Right lobe of liver (tissue), 6 donors: Measurements from ENCODE around the gene ZBTB25. TPM values are rescaled to one million over a fixed set of nuclear protein-coding genes. Genes with fewer than 3 reads are reported as not detected.
A peak's percentile ranks its signal among the peaks of the same experiment; 100 is the strongest.

Source experiments
- ATAC-seq, 4 donors: fragments of 200-7000 bp; cut with Tn5 transposase; one replicate each; pipeline ENCODE4 v1.9.1; 2020; ENCODE audit warnings: mild to moderate bottlenecking in 4 of 4, moderate library complexity in 4 of 4
- DNase-seq, 3 donors: peaks; one replicate each; pipeline ENCODE4 v3.0.0-alpha.2; 2020
- H3K27ac ChIP-seq, 3 donors: fragments of 200-600 bp; one replicate each; pipeline ENCODE4 v1.8.0; 2022
- H3K27me3 ChIP-seq, 2 donors: fragments of 200-600 bp; one replicate each; pipeline ENCODE4 v1.8.0; 2022
- H3K36me3 ChIP-seq, 4 donors: fragments of 200-600 bp; sonication (generic) in 1 of 4; one replicate each; pipeline versions ENCODE4 v1.5.1 to v1.8.0; 2017 to 2022; ENCODE audit warnings: control low read depth in 1 of 4
- H3K4me1 ChIP-seq, 4 donors: fragments of 200-600 bp; sonication (generic) in 1 of 4; one replicate each; pipeline versions ENCODE4 v1.5.1 to v1.8.0; 2017 to 2022; ENCODE audit warnings: control low read depth in 1 of 4
- H3K4me3 ChIP-seq, 3 donors: fragments of 200-600 bp; one replicate each; pipeline ENCODE4 v1.8.0; 2022
- H3K9me3 ChIP-seq, 4 donors: fragments of 200-600 bp; sonication (generic) in 1 of 4; one replicate each; pipeline versions ENCODE4 v1.5.1 to v1.8.0; 2017 to 2022; ENCODE audit warnings: control low read depth in 1 of 4
- CTCF ChIP-seq, 4 donors: fragments of 200-600 bp in 3 of 4; fragments of 450-650 bp in 1 of 4; IDR thresholded peaks; one replicate each; pipeline versions ENCODE4 v1.5.1 to v1.8.0; 2016 to 2022; ENCODE audit warnings: antibody characterized with exemption in 4 of 4, mild to moderate bottlenecking in 2 of 4
- POLR2A ChIP-seq: fragments of 450-650 bp; IDR thresholded peaks from one replicate; pipeline ENCODE4 v1.6.1; 2017; ENCODE audit warnings: antibody characterized with exemption, mild to moderate bottlenecking
- WGBS: methylation state at CpG from one replicate; pipeline ENCODE4 v1.1.6; 2018; ENCODE audit warnings: low coverage, low lambda C conversion rate; ENCODE audit not compliant: insufficient coverage; ENCODE audit errors: missing lambda C conversion rate; 5-methylcytosine and 5-hydroxymethylcytosine counted together
- intact Hi-C, 2 donors: fragments of 100-400 bp; cut with DNase I; formaldehyde crosslinking; loops; one replicate each; pipeline versions ENCODE4 v1.11.2 to v1.14.1; 2022
- total RNA-seq, 6 experiments: library from RNA; depleted of rRNA in 2 of 6; stranded (reverse); fragments of >200 nt in 2 of 6; fragmentation: NEBNext Ultra II Directional in 3 of 6; extraction: Animal tissue kit (Norgen Biotek cat#: 25700) in 3 of 6; gene quantifications; one replicate each; pipeline versions ENCODE4 v1.1.0 to v1.2.4, GENCODE V29; 2016 to 2023
- donor health status: DM: no; HTN: yes; CAD: no.
- donor health status: DM: no; HTN: no; CAD: no.
- donor health status: DM: no; HTN: no; CAD: no.
- donor health status: DM: no; HTN: yes; CAD: no.
- donor health status: DM: no; HTN: yes; CAD: no.

Gene ZBTB25
- total RNA-seq, 6 experiments from 2014 or later: 5.5 to 6.2 (median 5.7) TPM

- H3K4me3 ChIP-seq: peak overlapping the region in 2 of 3 donors; percentile 3 to 12
- DNase-seq: peak; percentile 61 to 80 (median 73)
- no peaks in the 10 kb centered on the region for H3K9me3 ChIP-seq
- no peaks in the 10 kb centered on the region for H3K36me3 ChIP-seq
- TF ChIP-seq CTCF (IDR thresholded peaks at IDR 0.05): peak in 3 of 4 donors; percentile 11 to 24 (median 15)
- TF ChIP-seq POLR2A: peak; percentile 63
- intact Hi-C loops: no loop called here
- H3K4me1 ChIP-seq: peaks cover 0 to 44% (median 13%) of the 10 kb centered on the region in 4 donors
- WGBS: 21% methylated on average over 5 of the region's 8 CpGs
- peak; percentile 32 to 61 (median 42) for ATAC-seq
- H3K27ac ChIP-seq: peak overlapping the region; percentile 98 to 100 (median 98)
- H3K27me3 ChIP-seq: no peaks in the 10 kb centered on the region
These were observed 2.0 kb downstream of the ZBTB25 start for GRCh38 chr14:64501411-64502171.

GRCh38 chr14:64500088-64500487 is 3.5 kb downstream of the ZBTB25 start:
- H3K27ac ChIP-seq: peak overlapping the region in 1 of 3 donors; percentile 98
- WGBS: 100% methylated on average over 1 of the region's 1 CpG
- no peak overlapping the region for H3K4me3 ChIP-seq
- no peaks in the 10 kb centered on the region for H3K36me3 ChIP-seq
- no peaks in the 10 kb centered on the region for H3K9me3 ChIP-seq
- peaks cover 0 to 35% (median 12%) of the 10 kb centered on the region in 4 donors for H3K4me1 ChIP-seq
- no peak for DNase-seq
- H3K27me3 ChIP-seq: no peaks in the 10 kb centered on the region
- TF ChIP-seq POLR2A (no peak), CTCF (IDR thresholded peaks at IDR 0.05) (no peak)
- ATAC-seq: no peak
- intact Hi-C loops: no loop called here

- Histone ChIP-seq H3K27me3 (no peaks in the 10 kb centered on the region), H3K4me3 (no peak overlapping the region), H3K36me3 (no peaks in the 10 kb centered on the region), H3K27ac (no peak overlapping the region), H3K4me1 (peaks cover 0 to 25% (median 8%) of the 10 kb centered on the region in 4 donors), H3K9me3 (no peaks in the 10 kb centered on the region)
- TF ChIP-seq CTCF (IDR thresholded peaks at IDR 0.05) (no peak), POLR2A (no peak)
- DNase-seq (no peak), ATAC-seq (no peak)
- intact Hi-C loops: no loop called here
These were observed 6.9 kb downstream of the ZBTB25 start for GRCh38 chr14:64496764-64497163.

- ATAC-seq (no peak), DNase-seq (no peak)
- H3K27me3 ChIP-seq: no peaks in the 10 kb centered on the region
- no peaks in the 10 kb centered on the region for H3K9me3 ChIP-seq
- intact Hi-C loops: no loop called here
- no peaks in the 10 kb centered on the region for H3K36me3 ChIP-seq
- no peak overlapping the region for H3K27ac ChIP-seq
- TF ChIP-seq CTCF (IDR thresholded peaks at IDR 0.05) (no peak), POLR2A (no peak)
- H3K4me1 ChIP-seq: peaks cover 0 to 10% (median 2%) of the 10 kb centered on the region in 4 donors
- H3K4me3 ChIP-seq: no peak overlapping the region
These were observed 8.4 kb downstream of the ZBTB25 start for GRCh38 chr14:64495252-64495651.
